GM18519 (cell line): ENCODE measurements around the gene PSMB3.
"Not testable (repeated sequence)": the region's sequence is repeated elsewhere in the genome, so short reads cannot be mapped to it uniquely, and the experiment has no call there.

Experiments
- ATAC-seq: cut with Tn5 transposase; IDR thresholded peaks from one replicate; pipeline ENCODE4 v1.9.1; 2021; ENCODE audit warnings: mild to moderate bottlenecking, moderate library complexity; ENCODE audit not compliant: unreplicated experiment, low FRiP score

PSMB3 gene

DNA sequence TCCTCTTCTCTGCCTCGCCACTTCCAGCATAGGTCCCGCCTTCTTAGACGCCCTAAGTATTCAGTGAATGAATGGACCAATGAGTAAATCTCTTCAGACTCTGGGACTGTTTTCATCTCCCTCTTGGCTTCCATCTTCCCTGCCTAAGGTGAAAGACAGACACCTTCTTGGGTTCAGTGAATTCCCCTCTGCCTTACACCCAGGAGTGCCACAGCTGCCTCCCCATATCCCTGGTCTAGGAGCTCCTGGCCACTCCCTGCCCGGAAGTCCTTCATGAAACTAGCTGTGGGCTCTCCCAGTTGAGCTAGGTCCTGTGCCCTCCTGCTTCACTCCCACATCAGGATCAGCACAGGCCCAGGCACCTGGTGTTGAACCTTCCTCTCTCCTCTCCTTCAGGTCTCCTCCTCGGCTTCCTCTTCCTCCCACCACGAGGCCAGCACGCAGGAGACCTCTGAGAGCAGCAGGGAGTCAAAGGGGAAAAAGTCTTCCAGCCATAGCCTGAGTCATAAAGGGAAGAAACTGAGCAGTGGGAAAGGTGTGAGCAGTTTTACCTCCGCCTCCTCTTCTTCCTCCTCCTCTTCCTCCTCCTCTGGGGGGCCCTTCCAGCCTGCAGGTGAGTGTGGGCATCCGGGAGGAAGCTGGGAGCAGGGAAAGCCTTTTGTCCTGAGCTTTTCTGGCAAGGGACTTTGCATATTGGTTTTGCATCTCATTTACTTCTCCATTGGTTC lies 37.2 kb upstream of the PSMB3 start:
- ATAC-seq: no peak

DNA sequence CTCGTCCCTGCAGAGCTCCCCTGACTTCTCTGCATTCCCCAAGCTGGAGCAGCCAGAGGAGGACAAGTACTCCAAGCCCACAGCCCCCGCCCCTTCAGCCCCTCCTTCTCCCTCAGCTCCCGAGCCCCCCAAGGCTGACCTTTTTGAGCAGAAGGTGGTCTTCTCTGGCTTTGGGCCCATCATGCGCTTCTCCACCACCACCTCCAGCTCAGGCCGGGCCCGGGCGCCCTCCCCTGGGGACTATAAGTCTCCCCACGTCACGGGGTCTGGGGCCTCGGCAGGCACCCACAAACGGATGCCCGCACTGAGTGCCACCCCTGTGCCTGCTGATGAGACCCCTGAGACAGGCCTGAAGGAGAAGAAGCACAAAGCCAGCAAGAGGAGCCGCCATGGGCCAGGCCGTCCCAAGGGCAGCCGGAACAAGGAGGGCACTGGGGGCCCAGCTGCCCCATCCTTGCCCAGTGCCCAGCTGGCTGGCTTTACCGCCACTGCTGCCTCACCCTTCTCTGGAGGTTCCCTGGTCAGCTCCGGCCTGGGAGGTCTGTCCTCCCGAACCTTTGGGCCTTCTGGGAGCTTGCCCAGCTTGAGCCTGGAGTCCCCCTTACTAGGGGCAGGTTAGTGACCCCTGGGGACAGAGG lies 36.1 kb upstream of the PSMB3 start:
- no peak for ATAC-seq

DNA sequence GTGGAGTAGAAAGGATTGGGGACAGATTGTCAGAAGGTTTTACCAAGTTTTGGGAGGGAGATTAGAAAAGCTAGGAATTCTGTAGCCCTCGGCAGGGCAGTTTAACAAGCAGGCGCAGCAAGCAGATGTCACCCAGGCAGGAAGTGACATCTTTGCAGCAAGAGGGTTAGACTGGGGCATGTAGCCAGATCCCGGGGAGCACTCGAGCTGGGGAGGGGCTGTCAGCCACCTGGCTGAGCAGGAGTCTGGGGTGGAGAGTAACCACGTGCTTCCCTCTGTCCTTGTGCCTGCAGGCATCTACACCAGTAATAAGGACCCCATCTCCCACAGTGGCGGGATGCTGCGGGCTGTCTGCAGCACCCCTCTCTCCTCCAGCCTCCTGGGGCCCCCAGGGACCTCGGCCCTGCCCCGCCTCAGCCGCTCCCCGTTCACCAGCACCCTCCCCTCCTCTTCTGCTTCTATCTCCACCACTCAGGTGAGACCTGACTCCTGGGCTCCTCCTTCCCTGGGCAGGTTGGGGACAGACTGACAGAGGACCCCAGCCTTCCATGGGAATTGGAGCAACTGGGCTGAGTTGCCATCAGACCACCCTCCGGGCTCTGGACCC lies 35.3 kb upstream of the PSMB3 start:
- no peak for ATAC-seq

- ATAC-seq: no peak
Observed at GRCh38 chr17:38719289-38719942, 33.1 kb upstream of the PSMB3 start.

DNA sequence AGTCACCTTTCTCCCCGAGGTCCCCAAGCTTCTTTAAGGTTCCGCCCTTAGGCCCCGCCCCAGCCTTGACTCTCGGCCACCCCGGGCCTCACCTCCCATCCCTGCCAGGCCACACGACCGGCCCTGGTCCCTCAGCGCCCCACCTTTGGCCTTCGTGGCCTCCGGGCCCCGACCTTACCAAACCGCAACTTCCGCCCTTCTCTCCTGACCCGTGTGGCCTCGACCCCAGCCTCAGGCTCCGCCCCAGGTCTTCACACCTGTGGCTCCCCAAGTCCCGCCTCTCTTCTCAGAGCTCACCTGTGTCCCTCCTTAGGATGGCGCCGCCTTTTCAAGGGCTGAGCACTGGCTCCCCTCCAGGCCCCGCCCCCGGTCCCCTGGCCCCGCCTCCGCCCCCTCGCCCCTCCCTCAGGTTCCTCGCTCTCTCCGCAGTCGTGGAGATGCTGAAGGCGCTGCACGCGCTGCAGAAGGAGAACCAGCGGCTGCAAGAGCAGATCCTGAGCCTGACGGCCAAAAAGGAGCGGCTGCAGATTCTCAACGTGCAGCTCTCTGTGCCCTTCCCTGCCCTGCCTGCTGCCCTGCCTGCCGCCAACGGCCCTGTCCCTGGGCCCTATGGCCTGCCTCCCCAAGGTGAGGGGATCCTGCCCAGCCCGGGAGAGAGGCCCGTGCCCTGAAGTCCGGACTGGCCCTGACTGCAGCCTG lies 32.4 kb upstream of the PSMB3 start:
- ATAC-seq: no peak

GRCh38 chr17:38720941-38721340 lies 31.6 kb upstream of the PSMB3 start:
- no peak for ATAC-seq

DNA sequence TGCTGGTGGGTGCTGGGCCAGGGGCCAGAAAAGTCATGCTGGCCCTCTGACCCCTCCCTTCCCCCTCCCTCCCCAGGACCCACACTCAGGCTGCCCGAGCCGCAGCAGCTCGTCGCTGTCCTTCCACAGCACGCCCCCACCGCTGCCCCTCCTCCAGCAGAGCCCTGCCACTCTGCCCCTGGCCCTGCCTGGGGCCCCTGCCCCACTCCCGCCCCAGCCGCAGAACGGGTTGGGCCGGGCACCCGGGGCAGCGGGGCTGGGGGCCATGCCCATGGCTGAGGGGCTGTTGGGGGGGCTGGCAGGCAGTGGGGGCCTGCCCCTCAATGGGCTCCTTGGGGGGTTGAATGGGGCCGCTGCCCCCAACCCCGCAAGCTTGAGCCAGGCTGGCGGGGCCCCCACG lies 30.7 kb upstream of the PSMB3 start:
- ATAC-seq: no peak

DNA sequence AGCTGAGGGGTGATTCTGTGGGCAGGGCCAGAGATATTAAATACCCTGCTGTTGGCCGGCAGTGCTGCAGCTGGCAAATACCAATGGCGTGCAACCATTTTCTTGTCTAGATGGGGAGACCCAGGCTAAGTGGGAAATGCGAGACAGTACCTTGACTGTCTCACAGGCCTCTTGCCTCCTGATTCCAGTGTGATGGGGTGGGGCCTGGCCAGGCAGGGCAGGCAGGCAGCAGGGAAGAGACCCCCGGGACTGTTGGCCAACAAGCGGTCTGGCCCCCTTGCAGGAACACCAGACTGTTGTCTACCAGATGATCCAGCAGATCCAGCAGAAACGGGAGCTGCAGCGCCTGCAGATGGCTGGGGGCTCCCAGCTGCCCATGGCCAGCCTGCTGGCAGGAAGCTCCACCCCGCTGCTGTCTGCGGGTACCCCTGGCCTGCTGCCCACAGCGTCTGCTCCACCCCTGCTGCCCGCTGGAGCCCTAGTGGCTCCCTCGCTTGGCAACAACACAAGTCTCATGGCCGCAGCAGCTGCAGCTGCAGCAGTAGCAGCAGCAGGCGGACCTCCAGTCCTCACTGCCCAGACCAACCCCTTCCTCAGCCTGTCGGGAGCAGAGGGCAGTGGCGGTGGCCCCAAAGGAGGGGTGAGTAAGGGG lies 28.1 kb upstream of the PSMB3 start:
- ATAC-seq: no peak

DNA sequence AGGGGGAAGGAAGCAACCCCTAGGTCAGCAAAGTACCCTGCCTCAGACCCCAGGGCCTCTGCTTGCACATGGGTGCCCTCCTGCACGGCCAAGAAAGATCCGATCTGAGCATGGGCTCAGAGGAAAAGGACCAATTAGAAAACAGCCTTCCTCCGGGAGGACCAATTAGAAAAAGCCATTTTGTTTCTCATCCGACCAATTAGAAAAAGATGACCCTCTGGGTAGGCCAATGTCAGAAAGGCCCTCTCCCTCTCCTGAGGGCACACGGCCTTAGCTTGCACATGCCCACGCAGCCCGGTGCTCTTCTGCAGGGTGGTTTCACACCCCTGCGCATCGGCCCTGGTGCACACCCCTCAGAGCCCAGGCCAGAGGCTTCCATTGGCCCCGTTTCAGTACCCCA lies 27.5 kb upstream of the PSMB3 start:
- ATAC-seq: no peak

- not testable (repeated sequence) for ATAC-seq
Observed at GRCh38 chr17:38726145-38726544, 26.4 kb upstream of the PSMB3 start.

DNA sequence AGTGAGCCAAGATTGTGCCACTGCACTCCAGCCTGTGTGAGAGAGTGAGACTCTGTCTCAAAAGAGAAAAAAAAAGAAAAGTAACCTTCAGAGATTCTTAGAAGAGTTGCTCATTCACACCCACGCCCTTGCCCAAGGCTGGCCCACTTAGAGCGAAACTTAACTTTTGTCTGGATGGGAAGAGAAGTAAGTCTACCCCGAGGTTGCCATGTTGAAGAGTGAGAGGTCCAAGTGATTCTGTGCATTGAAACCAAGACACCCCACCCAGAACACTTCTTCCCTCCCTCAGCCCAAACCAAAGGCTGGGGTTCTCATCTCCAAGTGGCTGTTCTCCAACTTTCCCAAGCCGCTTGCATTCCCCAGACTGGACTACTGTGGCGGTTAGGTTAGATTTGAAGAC lies 24.8 kb upstream of the PSMB3 start:
- no peak for ATAC-seq

DNA sequence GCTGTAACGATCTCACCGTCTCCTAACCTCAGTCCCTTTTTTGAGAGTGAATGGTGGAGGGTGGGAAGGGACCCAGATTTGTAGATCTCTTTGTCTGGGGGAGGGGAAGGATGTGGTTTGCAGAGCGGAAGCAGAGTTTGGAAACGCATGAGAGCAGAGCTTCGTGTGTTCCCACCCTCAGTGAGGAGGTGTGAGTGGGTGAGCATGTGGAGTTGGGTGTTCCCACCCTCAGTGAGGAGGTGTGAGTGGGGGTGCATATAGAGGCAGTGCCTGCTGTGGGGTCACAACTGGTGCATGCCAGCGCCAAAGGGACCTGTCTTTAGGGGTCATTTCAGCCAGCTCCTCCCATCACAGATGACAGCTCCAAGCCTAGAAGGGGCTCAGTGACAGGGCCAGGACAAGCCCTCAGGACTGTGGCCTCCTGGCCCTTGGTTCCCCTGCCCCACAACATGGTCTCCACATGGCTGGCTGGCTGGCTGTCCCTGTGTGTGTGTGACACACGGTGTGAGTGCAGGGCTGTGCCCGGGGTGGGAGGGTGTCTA lies 24.2 kb upstream of the PSMB3 start:
- ATAC-seq: no peak

DNA sequence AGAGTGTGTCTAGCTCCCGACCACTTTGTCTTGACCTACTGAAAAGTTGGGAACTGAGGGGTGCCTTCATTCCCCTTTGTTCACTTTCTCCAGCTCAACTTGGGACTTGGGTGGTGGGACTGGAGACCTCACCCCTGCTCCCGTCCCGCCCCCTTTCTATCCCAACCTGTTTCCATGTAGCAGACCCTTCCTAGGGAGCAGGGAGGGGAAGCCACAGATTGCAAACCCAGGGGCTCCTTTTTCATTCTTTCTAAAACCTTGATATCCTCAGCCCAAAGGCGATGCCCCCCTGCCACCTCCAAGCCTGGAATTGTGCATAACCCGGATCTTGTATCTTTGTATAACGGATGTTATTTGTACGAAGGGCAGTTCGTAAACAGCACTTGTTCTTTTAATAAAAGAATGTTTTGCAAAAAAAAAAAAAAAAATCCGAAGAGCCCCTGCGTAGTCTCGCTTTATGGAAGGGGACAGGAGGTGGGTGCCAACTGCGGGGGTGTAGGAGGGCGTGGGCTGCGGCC lies 23.1 kb upstream of the PSMB3 start:
- ATAC-seq: no peak

DNA sequence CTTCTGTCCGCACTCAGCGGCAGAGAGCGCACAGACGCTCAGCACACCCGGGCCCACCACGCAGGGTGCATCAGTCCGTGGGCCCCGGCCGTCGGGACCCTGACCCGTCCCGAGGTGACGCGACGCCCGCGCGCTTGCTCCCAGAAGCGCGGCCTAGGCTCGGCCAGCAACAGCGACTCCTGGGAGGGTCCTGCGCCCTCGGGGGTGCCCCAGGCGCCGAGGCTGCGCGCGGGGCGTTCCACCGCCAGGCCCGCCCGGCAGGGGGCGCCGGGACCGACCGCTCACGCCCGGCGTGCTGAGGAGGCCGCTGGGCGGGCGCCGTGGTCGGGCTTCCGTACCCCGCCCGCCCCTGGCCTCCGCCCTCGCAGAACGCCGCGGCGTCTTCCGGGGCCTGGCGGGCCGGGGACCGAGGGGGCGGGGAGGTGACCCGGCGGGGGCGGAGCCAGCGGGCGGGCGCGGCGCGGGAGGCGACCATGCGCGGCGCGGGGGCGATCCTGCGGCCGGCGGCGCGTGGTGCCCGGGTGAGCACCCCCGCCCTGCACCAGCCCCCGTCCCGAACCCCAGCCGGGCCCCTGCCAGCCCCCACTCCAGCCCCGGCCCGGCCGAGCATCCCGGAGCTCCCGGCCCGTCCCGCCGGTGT lies 22.5 kb upstream of the PSMB3 start, which contains the start of gene CISD3:
TSS of gene CISD3 (plus strand) at position 456 of the 640 bp plus-strand sequence. CDS start at position 474, 18 bp downstream.
- peak; percentile 53 for ATAC-seq

GRCh38 chr17:38730526-38731379 lies 21.8 kb upstream of the PSMB3 start:
- no peak for ATAC-seq

DNA sequence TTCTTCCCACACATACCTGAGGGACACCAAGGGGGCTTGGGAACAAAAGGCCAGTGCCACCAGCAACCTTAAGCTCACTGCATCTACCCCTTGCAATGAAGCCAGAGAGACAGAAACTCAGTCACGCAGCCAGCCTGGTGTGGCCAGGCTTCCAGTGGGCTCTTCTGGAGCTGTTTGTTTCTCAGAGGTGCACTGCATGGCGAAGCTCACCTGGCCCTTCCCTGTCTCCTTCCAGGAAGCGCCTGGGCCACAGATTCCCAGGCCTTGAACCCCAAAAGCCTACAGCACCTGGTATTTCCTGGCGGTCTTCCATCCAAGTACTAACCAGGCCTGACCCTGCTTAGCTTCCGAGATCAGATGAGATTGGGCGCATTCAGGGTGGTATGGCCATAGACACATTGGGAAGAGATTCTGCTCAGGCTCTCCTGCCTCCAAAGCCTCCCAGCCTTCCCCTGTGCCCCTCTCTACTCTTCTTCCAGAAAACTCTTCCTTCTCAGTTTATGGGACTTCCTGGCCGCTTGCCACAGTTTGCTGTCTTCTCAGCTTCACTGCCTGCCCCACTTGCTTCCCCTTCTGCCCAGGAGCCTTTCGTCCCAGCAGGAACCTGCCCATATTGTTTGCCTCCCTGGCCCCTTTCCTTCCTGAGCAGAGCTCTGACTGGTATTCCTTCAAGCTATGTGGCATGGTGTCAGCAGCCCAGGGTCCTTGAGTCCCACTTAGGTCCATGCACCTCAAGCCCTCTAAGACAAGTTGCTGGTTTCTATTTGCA lies 20.8 kb upstream of the PSMB3 start:
- no peak for ATAC-seq
